Mesothelial cell of epicardium (in vitro differentiated cells): ENCODE data around the gene AKAP13. TPM values are rescaled to one million over a fixed set of nuclear protein-coding genes. Genes with fewer than 3 reads are reported as not detected.

Experiments
- DNase-seq, 2 experiments: peaks; one replicate each; pipeline ENCODE4 v3.0.0; 2021; ENCODE audit warnings: low spot score in 2 of 2; ENCODE audit not compliant: unreplicated experiment in 2 of 2
- H3K27ac Mint-ChIP-seq: 2 replicates; pipeline ENCODE4 v1.8.0; 2021; ENCODE audit warnings: mixed read lengths
- H3K27me3 Mint-ChIP-seq: 2 replicates; pipeline ENCODE4 v1.8.0; 2021; ENCODE audit warnings: low read depth, mixed read lengths
- H3K36me3 Mint-ChIP-seq: 2 replicates; pipeline ENCODE4 v1.8.0; 2021; ENCODE audit warnings: mixed read lengths
- H3K4me1 Mint-ChIP-seq: 2 replicates; pipeline ENCODE4 v1.8.0; 2021; ENCODE audit warnings: mixed read lengths
- H3K4me3 Mint-ChIP-seq: 2 replicates; pipeline ENCODE4 v1.8.0; 2021; ENCODE audit warnings: mild to moderate bottlenecking, moderate library complexity, mixed read lengths
- H3K9me3 Mint-ChIP-seq: 2 replicates; pipeline ENCODE4 v1.8.0; 2021; ENCODE audit warnings: mixed read lengths
- total RNA-seq: library from RNA; stranded (reverse); gene quantifications from 3 replicates; pipeline ENCODE4 v1.2.1, GENCODE V29; 2021
- TF ChIP-seq, protein P1 (sequence below): fragments of 200-600 bp; sonication (generic); IDR thresholded peaks from one replicate; pipeline ENCODE4 v1.5.0; 2021; ENCODE audit warnings: antibody characterized with exemption; ENCODE audit not compliant: unreplicated experiment

The AKAP13 gene
- total RNA-seq, 1 donor from 2014 or later = 109 TPM

DNA sequence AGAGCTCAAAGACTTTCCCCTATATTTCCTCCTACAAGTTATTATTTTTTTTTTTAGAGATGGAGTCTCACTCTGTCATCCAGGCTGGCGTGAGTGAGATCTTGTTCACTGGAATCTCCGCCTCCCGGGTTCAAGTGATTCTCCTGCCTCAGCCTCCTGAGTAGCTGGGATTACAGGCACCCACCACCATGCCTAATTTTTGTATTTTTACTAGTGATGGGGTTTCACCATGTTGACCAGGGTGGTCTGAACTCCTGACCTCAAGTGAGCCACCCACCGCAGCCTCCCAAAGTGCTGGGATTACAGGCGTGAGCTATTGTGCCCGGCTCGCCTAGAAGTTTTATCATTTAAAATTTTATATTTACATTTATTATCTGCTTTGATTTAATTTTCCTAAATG is 5.9 kb downstream of the AKAP13 start:
- no peak for DNase-seq
- Mint-ChIP-seq H3K27me3 (no peaks in the 10 kb centered on the region), H3K27ac (no peak overlapping the region), H3K4me1 (peaks cover 29% of the 10 kb centered on the region), H3K36me3 (peaks cover 3% of the 10 kb centered on the region), H3K9me3 (no peaks in the 10 kb centered on the region), H3K4me3 (no peak overlapping the region)
- TF ChIP-seq, protein P1, sequence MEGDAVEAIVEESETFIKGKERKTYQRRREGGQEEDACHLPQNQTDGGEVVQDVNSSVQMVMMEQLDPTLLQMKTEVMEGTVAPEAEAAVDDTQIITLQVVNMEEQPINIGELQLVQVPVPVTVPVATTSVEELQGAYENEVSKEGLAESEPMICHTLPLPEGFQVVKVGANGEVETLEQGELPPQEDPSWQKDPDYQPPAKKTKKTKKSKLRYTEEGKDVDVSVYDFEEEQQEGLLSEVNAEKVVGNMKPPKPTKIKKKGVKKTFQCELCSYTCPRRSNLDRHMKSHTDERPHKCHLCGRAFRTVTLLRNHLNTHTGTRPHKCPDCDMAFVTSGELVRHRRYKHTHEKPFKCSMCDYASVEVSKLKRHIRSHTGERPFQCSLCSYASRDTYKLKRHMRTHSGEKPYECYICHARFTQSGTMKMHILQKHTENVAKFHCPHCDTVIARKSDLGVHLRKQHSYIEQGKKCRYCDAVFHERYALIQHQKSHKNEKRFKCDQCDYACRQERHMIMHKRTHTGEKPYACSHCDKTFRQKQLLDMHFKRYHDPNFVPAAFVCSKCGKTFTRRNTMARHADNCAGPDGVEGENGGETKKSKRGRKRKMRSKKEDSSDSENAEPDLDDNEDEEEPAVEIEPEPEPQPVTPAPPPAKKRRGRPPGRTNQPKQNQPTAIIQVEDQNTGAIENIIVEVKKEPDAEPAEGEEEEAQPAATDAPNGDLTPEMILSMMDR = no peak

DNA sequence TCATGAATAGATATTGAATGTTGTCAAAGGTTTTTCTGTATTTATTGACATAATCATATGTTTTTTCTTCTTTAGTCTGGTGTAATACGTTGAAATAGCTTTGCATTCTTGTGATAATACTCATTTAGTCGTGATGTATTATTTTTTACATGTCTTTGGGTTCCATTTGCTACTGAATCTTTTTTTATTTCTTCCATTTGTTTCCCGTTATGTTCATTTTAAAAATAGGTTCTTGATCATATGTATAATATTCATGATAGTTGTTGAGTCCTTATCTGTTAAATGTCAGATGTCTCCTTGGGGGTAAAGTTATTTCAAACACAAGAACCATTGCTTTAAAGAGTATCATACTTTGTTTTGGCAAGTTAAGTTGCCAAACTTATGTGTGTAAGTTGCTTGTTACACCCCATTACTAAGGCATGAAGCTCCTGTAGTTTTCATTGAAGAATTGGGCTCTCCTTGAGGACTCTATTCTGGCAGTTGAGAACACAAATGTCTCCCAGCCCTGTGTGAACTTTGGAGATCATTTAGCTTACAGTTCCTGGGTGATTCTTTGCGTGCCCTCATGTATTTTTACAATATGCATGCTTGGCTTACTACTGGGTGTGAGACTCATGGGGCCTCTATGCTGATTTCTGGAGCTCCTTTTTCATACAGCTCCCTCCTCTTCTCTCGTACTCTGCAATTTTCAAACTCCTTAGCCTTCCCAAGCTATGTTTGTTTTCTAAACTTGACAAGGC is 8.3 kb downstream of the AKAP13 start:
- TF ChIP-seq, protein P1 = no peak
- Mint-ChIP-seq H3K36me3 (peaks cover 3% of the 10 kb centered on the region), H3K27me3 (no peaks in the 10 kb centered on the region), H3K4me3 (no peak overlapping the region), H3K9me3 (no peaks in the 10 kb centered on the region), H3K4me1 (peaks cover 18% of the 10 kb centered on the region), H3K27ac (no peak overlapping the region)
- no peak for DNase-seq

DNA sequence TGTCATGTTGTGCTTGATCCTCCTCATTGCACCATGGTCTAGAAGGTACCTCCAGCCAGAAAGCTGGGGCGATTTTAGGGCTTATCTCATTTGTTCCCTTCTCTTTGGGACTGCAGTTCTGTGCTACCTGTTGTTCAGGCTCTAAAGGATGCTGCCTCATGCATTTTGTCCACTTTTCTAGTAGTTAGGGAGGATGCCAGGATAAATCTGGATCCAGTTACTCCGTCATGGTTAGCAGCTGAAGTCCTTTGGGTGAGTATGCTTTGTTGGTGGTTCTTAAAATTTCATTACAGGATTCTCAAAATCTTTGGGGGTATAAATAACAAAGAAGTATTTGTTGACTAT is 8.9 kb downstream of the AKAP13 start:
- peaks cover 3% of the 10 kb centered on the region for H3K36me3 Mint-ChIP-seq
- no peak for DNase-seq
- no peaks in the 10 kb centered on the region for H3K9me3 Mint-ChIP-seq
- TF ChIP-seq, protein P1 = no peak
- H3K4me3 Mint-ChIP-seq = no peak overlapping the region
- H3K27ac Mint-ChIP-seq = no peak overlapping the region
- peaks cover 20% of the 10 kb centered on the region for H3K4me1 Mint-ChIP-seq
- no peaks in the 10 kb centered on the region for H3K27me3 Mint-ChIP-seq

DNA sequence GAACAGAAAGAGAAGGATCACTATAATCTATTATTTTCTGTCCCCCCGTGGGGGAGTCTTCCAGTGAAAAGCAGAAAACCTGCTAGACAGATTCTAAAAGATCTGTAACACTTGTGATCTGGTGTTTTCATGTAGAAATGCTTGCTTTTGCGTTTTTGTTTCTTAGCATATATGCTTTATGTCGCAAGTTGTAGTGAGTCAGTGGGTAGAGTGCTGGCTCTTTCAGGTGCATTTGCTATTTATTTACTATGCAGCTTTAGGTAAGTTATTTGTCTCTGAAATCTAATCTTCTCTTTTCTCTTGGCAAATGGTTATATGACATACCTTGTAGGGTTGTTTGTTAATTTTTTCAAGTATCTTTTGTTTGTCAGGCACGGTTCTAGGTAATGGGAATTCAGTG is 9.4 kb downstream of the AKAP13 start:
- H3K4me3 Mint-ChIP-seq = no peak overlapping the region
- H3K9me3 Mint-ChIP-seq = no peaks in the 10 kb centered on the region
- H3K36me3 Mint-ChIP-seq = peaks cover 3% of the 10 kb centered on the region
- no peak for DNase-seq
- H3K4me1 Mint-ChIP-seq = peaks cover 23% of the 10 kb centered on the region
- H3K27me3 Mint-ChIP-seq = no peaks in the 10 kb centered on the region
- H3K27ac Mint-ChIP-seq = no peak overlapping the region
- TF ChIP-seq, protein P1 = no peak

DNA sequence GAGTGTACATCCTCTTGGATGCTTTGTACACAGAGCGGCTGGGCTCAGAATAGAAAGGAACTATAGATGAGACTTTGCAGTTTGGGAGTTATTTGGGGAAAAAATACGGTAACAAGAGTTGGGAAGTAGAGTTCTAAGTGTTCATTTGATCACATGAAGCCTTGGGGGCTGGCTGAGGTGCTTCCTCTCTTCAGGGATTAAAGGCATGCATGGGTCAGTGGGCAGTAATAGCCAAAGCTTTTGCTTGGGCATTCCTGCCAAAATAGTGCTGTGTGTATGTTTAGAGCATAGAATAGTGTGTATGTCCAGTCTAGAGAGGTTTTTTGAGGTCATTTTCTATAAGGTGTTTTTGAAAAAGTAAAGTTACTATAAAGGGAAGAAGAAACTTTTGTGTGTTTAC is 12.8 kb downstream of the AKAP13 start:
- H3K4me3 Mint-ChIP-seq = no peak overlapping the region
- no peaks in the 10 kb centered on the region for H3K27me3 Mint-ChIP-seq
- DNase-seq = no peak
- TF ChIP-seq, protein P1 = no peak
- H3K36me3 Mint-ChIP-seq = peaks cover 2% of the 10 kb centered on the region
- no peaks in the 10 kb centered on the region for H3K9me3 Mint-ChIP-seq
- H3K4me1 Mint-ChIP-seq = peaks cover 38% of the 10 kb centered on the region
- peak overlapping the region; percentile 51 for H3K27ac Mint-ChIP-seq
